HG03066 (cell line): ENCODE measurements around the gene DENND1A.
"Not testable (repeated sequence)": the region's sequence is repeated elsewhere in the genome, so short reads cannot be mapped to it uniquely, and the experiment has no call there.

Experiments used
- ATAC-seq: cut with Tn5 transposase; IDR thresholded peaks from one replicate; pipeline ENCODE4 v1.9.1; 2021; ENCODE audit warnings: low read depth; ENCODE audit not compliant: unreplicated experiment

The DENND1A gene

DNA sequence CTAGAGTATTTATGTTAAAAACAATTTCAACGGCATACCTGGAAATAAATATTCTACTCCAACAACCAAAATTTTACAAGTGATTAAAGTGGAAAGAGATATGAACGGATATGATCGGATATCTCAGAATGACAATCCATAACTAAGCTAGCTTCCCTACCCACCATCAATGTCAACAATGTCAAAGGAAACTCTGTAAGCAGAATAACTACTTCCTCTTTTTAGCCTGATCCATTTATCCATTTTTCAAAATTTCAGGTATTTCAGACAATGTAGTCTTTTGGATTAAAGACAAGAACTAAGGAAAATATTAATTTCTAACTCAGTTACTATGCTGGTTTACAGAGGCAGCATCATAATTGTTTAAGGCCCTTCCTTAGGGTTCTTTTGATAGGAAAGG is 188.7 kb downstream of the DENND1A start:
- ATAC-seq = no peak

DNA sequence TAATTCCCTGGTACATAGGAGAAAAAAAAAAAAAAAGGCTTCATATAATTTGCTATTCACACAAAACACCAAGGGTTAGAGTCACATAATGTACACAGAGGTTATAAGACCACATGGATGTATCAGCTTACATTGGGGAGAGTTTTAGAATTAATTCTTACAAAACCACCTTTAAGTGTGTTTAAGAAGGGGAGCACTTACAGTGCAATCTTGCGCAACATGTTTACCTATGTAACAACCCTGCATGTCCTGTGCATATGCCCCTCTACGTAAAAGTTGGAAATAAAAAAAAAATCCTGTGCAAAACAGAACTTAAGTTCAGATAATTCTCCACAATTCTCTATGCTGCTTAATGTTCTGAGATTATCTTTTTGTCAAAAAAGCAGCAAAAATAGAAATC is 190.0 kb downstream of the DENND1A start:
- no peak for ATAC-seq

DNA sequence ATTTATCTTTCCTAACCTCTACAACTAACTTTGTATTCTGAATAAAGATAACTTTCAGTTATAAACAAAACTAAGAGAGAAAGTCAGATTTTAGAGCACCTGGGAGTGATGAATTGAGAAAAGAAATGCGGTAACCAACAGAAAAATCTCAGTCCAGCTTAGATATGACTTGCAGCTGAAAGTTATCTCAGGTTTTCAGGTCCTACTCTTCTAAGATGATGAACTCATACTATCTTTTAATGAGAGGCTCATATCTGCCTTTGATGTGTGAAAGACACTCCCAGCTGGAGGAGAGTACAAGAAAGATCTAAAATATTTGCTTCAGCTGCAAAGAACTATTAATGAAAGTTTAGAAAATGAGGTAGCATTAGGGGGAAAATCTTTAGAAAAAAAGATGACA is 190.5 kb downstream of the DENND1A start:
- no peak for ATAC-seq

DNA sequence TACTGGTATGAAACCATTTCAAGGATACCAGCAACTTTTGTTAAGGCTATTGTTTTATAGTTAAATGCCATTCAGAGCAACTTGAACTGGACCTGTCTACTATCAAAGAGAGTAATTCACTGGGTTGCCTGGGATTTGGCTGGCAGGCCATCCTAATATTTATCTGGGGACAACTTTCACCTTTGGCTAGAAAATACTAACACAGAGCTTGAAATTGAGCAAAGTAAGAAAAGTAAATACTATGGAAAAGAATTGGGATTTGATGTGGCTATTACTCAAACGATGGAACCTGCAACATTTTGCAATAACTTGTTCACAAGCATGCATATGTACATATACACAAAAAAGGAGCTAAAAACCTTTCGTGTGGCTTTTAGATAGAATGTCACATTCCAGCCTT is 191.3 kb downstream of the DENND1A start:
- no peak for ATAC-seq

DNA sequence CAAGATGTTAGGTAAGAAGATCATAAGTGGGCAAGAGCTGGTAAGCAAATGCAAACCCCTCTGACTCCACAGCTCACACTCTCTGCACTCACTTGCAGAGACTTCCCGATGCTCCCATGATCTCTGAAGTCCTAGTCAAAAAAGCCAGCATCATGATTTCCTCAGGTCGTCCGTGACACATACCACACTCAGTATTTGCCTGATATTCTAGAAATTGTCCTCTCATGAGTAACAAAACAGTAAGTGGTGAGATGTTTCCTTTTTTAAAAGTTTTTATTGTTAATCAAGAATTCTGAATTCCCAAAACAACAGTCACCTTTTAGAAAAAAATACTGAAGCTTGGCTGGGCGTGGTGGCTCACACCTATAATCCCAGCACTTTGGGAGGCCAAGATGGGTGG is 194.6 kb downstream of the DENND1A start:
- ATAC-seq = no peak

DNA sequence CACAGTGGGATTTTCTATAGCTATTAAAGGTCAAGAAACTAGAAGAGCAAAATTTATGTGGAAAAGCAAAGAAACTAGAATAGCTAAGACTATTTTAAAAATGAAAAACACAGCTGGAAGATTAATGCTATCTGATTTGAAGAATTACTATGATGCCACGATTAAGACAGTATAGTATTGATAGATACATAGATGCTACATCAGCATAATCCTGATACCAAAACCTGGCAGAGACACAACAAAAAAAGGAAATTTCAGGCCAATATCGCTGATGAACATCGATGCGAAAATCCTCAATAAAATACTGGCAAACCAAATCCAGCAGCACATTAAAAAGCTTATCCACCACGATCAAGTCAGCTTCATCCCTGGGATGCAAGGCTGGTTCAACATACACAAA is 201.4 kb downstream of the DENND1A start:
- not testable (repeated sequence) for ATAC-seq

DNA sequence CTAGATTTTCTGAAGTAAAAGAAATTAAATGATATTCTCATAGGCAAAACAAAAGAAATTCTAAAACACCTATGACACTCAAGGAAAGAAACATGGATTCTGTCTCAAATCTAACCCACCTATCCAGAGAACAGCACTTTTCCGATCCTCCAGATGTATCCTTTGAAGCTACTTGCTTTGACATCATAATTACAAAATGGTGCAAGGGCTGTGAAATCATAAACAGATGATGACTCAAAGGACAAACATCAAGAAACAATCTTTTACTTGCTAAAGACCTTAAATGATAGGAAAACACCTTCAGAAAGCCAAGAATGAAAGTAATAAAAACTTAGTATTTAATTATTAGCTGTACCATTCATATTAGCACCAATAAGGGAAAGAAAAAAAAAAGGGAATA is 202.6 kb downstream of the DENND1A start:
- ATAC-seq = no peak

DNA sequence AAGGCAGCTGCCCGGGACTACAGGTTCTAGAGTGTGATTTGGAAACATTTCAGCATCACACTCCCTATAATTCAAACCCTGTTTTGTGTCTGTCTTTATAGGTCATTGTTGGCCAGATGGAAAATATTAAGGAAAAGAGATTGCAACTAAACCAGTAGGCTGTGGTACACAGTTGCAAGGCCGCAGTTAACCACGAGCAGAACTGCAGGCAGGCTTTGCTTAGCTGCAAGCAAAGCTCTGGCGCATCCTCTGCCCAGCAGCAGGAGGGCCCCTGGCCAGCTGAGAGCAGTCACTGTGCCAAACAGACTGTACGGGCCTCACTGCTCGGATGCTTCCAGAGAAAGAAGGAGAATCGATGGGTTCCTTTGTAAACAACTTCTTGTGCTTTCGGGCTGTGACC is 204.5 kb downstream of the DENND1A start:
- no peak for ATAC-seq

DNA sequence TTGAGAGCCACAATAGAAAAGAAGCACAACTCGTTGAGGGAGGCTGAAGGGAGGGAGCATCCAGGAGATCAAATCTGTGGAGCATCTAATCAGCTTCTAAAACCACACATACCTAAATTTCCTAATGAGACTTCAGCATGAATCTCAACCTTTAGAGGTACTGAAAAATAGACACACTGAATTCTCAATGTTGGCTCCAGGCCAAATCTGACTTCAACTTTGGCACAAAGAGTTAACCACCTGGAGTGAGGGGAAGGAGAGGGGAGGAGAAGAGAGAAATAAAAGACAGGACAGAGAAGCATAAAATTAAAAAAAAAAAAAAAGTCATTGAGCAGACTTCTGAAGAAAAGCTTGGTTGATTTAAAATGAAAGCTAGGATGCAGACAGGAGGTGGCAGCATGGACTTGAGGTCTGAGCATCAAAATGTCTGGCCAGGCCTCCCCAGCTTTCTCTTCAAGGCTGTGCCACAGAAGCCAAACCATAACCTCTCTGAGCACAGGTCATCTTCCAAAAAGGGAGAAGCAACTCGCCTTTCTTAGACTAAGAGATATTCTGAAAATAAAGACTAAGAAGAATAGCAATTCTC is 205.6 kb downstream of the DENND1A start:
- no peak for ATAC-seq

DNA sequence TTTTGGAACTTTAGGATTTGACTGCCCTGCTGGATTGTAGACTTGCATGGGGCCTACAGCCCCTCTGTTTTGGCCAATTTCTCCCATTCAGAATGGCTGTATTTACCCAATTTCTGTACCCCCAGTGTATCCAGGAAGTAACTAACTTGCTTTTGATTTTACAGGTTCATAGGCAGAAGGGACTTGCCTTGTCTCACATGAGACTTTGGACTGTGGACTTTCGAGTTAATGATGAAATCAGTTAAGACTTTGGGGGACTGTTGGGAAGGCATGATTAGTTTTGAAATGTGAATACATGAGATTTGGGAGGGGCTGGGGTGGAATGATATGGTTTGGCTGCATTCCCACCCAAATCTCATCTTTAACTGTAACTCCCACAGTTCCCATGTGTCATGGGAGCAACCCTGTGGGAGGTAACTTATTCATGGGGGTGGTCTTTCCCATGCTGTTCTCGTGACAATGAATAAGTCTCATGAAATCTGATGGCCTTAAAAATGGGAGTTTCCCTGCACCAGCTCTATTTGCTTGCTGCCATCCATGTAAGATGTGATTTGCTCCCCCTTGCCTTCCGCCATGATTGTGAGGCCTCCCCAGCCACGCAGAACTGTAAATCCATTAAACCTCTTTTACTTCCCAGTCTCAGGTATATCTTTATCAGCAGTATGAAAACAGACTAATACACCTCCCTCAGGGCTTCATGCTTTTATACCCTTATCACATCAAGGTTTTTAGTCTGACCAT is 206.6 kb downstream of the DENND1A start:
- ATAC-seq = no peak

DNA sequence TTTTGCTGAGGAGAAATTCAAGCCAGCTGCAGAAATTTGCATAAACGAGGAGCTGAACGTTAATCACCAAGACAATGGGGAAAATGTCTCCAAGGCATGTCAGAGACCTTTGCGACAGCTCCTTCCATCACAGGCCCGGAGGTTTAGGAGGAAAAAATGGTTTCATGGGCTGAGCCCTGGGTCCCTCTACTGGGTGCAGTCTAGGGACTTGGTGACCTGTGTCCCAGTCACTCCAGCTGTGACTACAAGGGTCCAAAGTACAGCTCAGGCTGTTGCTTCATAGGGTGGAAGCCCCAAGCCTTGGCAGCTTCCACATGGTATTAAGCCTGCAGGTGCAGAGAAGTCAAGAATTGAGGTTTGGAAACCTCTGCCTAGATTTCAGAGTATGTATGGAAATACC is 207.5 kb downstream of the DENND1A start:
- ATAC-seq = no peak

DNA sequence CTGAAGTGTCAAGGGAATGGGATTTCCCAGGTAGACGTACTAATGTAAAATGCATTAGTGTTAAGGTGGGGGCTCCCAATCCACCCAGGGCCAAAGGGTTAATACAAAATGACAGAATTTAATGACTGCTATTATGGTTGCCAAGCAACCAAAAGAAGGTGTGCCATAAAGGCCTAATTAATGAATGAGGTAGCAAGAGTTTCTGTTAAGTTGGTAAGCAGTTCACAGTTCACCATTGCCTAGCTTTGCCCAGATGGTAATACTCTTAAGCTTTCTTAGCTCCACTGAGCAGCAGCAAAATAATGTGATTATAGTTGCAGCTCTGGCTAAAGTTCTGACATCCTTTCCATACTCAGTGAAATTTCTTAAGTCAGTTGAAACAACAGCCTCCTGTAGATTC is 211.7 kb downstream of the DENND1A start:
- ATAC-seq = no peak

DNA sequence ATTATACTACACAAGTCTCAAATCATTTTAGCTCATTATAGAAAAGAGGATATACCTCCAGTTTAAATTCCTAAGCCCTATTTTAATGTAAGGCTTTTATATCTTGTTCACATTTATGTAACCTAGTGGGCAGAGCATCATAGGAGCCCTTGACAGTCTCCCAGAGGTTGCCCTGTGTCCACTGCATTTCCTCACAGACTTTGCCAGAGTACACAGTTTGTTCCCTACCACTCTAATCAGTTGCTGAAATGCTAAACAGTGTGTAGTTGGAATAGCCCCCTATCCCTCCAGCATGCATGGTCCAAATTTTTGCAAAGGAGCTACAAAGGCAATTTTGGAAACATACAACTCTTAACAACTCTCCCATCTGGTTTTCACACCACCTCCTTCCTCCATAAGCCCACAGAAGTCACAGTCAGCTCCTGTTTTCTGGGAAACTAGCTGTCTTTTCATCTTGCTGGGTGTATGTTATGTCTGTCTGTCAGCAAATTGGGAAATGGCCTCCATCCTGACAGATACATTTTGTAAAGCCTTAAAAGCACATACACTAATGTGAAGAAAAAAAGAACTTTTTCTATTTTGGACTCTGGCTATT is 212.2 kb downstream of the DENND1A start:
- ATAC-seq = no peak

DNA sequence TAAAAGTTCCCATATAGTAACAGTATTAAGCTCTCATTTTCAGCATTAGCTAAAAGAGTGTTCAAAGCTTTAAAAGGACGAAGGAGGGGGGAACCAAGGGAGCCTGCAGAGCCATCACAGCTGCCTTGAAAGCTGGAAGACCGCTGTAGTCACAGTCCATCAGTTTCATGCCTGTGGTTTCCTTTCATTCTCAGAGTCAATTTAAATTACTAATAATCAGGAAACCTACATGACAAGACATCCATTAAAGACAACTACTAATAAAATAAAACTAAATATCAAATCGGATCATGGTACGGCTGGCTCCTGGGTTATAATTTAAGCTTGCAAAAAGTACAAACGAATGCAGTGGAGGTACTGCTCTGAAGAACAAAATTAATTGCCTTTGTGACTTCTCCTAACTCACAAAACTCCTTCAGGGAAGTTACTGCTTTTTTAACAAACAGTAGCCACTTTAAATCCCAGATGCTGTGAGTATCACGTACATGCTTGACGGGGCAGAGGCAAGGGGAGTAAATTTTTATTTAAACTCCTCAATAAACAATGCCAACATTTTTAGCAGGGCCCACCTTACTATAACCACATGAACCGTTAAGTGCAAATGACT is 213.5 kb downstream of the DENND1A start:
- ATAC-seq = no peak

DNA sequence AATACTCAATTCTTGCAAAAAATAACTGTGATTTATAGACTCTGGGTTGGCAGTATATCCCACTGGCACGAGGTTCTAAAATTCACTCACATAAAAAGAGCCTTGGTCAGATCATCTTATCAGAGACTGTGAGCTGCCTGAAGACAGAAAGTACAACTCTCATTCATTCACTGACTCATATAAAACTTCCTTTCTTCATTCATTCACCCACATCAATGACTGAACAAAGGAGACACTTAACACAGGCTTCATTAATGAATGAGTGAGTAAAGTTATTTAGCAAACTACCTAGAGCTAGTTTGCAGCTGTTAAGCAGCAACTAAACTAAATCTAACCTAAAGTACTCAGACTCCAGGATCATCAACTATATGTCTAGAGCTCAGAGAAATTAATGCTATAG is 214.7 kb downstream of the DENND1A start:
- ATAC-seq = no peak

DNA sequence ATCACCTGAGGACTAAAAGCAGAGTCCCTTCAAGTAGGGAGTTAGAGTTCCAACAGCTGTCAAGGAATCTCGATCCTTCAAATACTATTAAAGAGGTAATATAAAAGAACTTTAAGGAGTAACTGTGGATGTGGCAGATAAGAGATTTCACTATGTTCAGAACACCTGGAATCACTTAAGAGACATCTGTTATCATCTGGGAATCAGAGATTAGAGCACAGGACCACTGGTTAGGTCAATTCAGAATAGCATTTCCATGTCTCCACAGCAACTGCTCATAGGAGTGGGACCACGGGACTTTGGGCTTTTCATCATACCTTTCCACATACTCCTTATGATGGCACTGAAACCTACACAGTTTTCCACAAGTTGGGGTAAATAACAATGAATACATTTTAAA is 216.6 kb downstream of the DENND1A start:
- no peak for ATAC-seq

DNA sequence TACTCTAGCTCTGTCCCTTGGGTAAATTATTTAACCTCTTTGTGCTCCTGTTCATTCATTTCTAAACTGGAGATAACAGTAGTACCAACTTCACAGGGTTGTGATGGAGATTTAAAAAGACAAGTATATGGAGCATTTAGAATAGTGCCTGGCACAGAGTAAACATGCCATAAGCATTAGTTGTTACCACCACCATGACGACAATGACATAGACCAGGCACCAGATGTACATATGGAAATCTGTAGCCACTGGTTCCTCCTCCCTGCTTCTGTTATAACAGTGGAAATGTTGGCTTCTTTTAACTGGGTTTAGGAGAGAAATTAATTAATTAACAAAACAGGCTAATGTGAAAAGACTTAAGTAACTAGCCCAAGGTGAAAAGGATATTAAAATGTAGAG is 217.5 kb downstream of the DENND1A start:
- no peak for ATAC-seq

DNA sequence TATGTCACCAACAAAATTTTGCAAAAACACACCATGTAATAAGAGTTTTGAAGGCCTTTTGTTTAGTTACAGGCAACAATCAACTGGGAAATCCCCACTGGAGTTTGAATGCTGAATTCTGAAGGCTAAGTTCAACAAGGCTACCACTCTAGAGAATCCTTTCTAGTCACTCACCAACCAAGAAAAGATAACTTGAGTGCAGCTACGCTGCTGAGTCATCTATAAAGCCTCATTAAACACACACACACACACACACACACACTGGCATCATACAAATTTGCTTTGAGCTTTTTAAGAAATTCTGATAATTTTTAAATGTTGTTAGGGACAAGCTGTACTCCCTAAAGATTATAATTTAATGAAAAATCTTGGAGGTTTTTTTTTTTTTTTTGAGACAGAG is 219.6 kb downstream of the DENND1A start:
- no peak for ATAC-seq

DNA sequence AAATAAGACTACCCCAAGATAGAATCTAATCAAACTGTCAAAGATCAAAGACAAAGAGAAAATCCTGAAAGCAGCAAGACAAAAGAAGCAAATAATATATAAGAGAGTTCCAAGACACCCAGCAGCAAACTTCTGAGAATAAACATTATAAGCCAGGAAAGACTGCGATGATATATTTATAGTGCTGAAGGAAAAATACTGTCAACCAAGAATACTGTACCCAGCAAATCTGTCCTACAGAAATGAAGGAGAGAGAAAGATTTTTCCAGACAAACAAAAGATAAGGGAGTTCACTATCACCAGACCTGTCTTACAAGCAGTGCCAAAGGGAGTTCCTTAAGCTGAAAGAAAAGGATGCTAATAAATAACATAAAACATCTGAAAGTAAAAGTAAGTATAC is 227.4 kb downstream of the DENND1A start:
- ATAC-seq = no peak

DNA sequence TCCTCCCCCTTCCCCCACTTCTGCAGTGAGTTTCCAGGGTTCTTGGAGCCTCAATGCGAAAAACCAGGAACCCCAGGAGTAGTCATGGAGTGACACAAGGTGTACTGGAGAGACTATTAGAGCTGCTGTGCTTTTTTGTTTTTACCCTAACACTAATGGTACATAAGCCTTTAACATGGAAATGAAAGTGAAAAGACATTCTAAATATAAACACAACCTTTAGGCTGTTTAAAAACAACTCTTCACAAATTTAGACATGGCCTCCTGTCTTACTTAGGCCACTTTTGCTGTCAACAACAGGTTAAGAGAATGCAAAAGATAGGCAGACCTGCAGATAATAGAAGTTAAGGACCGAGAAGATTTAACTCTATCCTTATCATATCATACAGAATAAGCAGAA is 232.2 kb downstream of the DENND1A start:
- no peak for ATAC-seq

DNA sequence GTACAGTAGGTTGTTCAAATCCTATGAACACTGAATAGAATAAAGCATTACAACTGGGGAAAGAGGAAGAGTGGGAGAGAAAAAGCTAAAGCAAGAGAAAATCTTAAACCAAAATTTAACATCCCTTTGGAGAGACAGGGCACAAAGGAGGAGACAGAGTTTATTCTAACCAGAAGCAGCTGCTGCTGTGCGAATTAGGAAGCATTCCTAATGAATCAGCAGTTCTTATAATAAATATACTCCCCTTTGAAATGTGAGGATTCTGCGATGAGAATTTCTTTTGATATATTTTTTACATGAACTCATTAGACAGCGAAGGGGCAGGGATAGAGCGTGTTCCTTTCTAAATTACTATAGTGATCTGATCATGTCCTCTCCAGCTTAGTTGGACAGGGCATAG is 233.4 kb downstream of the DENND1A start:
- no peak for ATAC-seq

DNA sequence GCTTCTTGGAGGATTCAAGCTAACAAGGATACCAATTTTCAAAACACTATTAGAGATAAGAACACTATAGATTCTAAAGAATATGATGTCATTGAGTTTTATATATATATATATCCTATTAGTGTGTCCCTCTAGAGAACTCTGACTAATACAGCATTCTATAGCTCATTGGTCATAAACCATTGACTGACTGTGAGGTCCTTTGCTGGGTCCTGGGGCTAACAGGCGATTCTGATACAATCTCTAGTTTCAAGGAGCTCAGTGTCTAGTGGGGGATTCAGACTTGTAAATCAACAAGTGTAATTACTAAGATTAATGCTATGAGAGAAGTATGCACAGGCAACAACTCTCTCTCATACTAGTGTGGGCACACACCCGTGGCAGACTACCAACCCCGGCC is 234.5 kb downstream of the DENND1A start:
- ATAC-seq = no peak
